Endothelial cell of umbilical vein (primary cell): ENCODE measurements around the gene VDR. TPM values are rescaled to one million over a fixed set of nuclear protein-coding genes. Genes with fewer than 3 reads are reported as not detected.

Experiments
- BruUV-seq: library from RNA; stranded (reverse); fragments of 400-500 nt; replicated peaks from 2 replicates; lab custom pipeline; 2021; lab: Mats Ljungman, UMichigan
- CTCF ChIA-PET: fragments of 300-600, 350-600 bp; sonication (Branson Sonifier 250); formaldehyde crosslinking; loops from one replicate; lab custom pipeline; 2021; ENCODE audit warnings: antibody characterized with exemption, inconsistent platforms; lab: Charles Lee
- POLR2A ChIA-PET: fragments of 300-600, 350-600 bp; sonication (Branson Sonifier 250); formaldehyde crosslinking; loops from one replicate; lab custom pipeline; 2021; ENCODE audit warnings: antibody characterized with exemption, inconsistent platforms; lab: Charles Lee
- DNase-seq: peaks from one replicate; pipeline ENCODE4 v3.0.0-alpha.2; 2011; ENCODE audit warnings: low read depth, low spot score
- FAIRE-seq: peaks from 2 replicates; lab custom pipeline; 2011; peaks lifted over from hg19 to GRCh38; lab: Jason Lieb, UNC
- H2AFZ ChIP-seq: 2 replicates; pipeline ENCODE4 v1.6.0; 2012; ENCODE audit warnings: low read depth, low read length, control low read depth, inconsistent platforms
- H3K27ac ChIP-seq: 2 replicates; pipeline ENCODE4 v1.5.1; 2011; ENCODE audit warnings: low read depth, mild to moderate bottlenecking, control low read depth, low read length, moderate library complexity; ENCODE audit not compliant: insufficient read depth
- H3K27me3 ChIP-seq, 2 experiments: 2 replicates each; pipeline versions ENCODE4 v1.6.0 to v1.6.1; 2011; ENCODE audit warnings: low read length in 2 of 2, mixed read lengths in 1 of 2; ENCODE audit not compliant: control insufficient read depth in 2 of 2, insufficient read depth in 2 of 2
- H3K36me3 ChIP-seq, 2 experiments: 2 replicates in 1 of 2; 3 replicates in 1 of 2; pipeline ENCODE4 v1.5.1; 2011; ENCODE audit warnings: low read length in 2 of 2, mild to moderate bottlenecking in 1 of 2, moderate library complexity in 1 of 2; ENCODE audit not compliant: control insufficient read depth in 2 of 2, insufficient read depth in 2 of 2; ENCODE audit errors: extremely low read depth in 1 of 2
- H3K4me1 ChIP-seq: 3 replicates; pipeline ENCODE4 v1.5.1; 2011; ENCODE audit warnings: mild to moderate bottlenecking, low read length; ENCODE audit not compliant: control insufficient read depth, insufficient read depth; ENCODE audit errors: extremely low read depth
- H3K4me2 ChIP-seq: 2 replicates; pipeline ENCODE4 v1.6.1; 2011; ENCODE audit warnings: low read length, control low read depth, mixed read lengths; ENCODE audit not compliant: insufficient read depth
- H3K4me3 ChIP-seq, 3 experiments: fragments of 200-600 bp in 1 of 3; sonication (generic), shearing (Covaris generic) in 1 of 3; replicated peaks in 1 of 3; 2 replicates each; pipeline ENCODE4 v1.5.1; 2011 to 2016; ENCODE audit warnings: control low read depth in 3 of 3, low read length in 3 of 3, mild to moderate bottlenecking in 2 of 3, inconsistent platforms in 1 of 3, low read depth in 1 of 3, moderate library complexity in 1 of 3; ENCODE audit not compliant: insufficient read depth in 1 of 3
- H3K79me2 ChIP-seq: 2 replicates; pipeline ENCODE4 v1.6.0; 2012; ENCODE audit warnings: low read length, inconsistent platforms; ENCODE audit not compliant: control insufficient read depth, insufficient read depth
- H3K9ac ChIP-seq: replicated peaks from 2 replicates; pipeline ENCODE3; 2011; ENCODE audit warnings: low read length, control low read depth; ENCODE audit not compliant: insufficient read depth; ENCODE audit errors: extremely low read depth
- H3K9me1 ChIP-seq: replicated peaks from 3 replicates; pipeline ENCODE4 v1.6.0; 2011; ENCODE audit warnings: mild to moderate bottlenecking, low read length; ENCODE audit not compliant: control insufficient read depth, insufficient read depth; ENCODE audit errors: extremely low read depth
- H3K9me3 ChIP-seq: replicated peaks from 2 replicates; pipeline ENCODE4 v1.5.1; 2012; ENCODE audit warnings: low read length, inconsistent platforms; ENCODE audit not compliant: control insufficient read depth, insufficient read depth
- H4K20me1 ChIP-seq: replicated peaks from 2 replicates; pipeline ENCODE3; 2011; ENCODE audit warnings: mild to moderate bottlenecking, low read length; ENCODE audit not compliant: control insufficient read depth, insufficient read depth; ENCODE audit errors: extremely low read depth
- CTCF ChIP-seq, 2 donors: IDR thresholded peaks; 1 replicate in 1 of 2; 2 replicates in 1 of 2; pipeline ENCODE4 v1.5.1; 2011; ENCODE audit warnings: low read length in 2 of 2, mild to moderate bottlenecking in 2 of 2, moderate library complexity in 2 of 2, control low read depth in 1 of 2, inconsistent platforms in 1 of 2, low read depth in 1 of 2; ENCODE audit not compliant: insufficient read depth in 1 of 2; ENCODE audit errors: extremely low read depth in 1 of 2
- EZH2 ChIP-seq: IDR thresholded peaks from 2 replicates; pipeline ENCODE4 v1.6.1; 2012; ENCODE audit warnings: borderline replicate concordance, low read depth, mild to moderate bottlenecking, moderate library complexity, low read length, inconsistent platforms; ENCODE audit not compliant: severe bottlenecking
- FOS ChIP-seq: IDR thresholded peaks from 2 replicates; pipeline ENCODE4 v1.6.1; 2011; ENCODE audit warnings: mild to moderate bottlenecking, low read length, moderate library complexity, borderline replicate concordance; ENCODE audit not compliant: insufficient read depth
- GATA2 ChIP-seq: IDR thresholded peaks from 2 replicates; pipeline ENCODE4 v1.7.0; 2011; ENCODE audit warnings: low read depth, mild to moderate bottlenecking, moderate library complexity, mixed read lengths, low read length; ENCODE audit not compliant: insufficient read length, insufficient read depth
- JUN ChIP-seq: IDR thresholded peaks from 2 replicates; pipeline ENCODE4 v1.6.1; 2011; ENCODE audit warnings: borderline replicate concordance, low read depth; ENCODE audit not compliant: insufficient read length, insufficient read depth
- MAX ChIP-seq: IDR thresholded peaks from 2 replicates; pipeline ENCODE4 v1.6.1; 2011; ENCODE audit not compliant: insufficient read depth, insufficient read length
- MYC ChIP-seq: IDR thresholded peaks from one replicate; pipeline ENCODE4 v1.6.1; 2011; ENCODE audit warnings: mild to moderate bottlenecking, low read depth, low read length
- POLR2A ChIP-seq: IDR thresholded peaks from 2 replicates; pipeline ENCODE4 v1.6.1; 2012; ENCODE audit warnings: low read depth, mild to moderate bottlenecking, control low read depth, low read length
- POLR2AphosphoS5 ChIP-seq: IDR thresholded peaks from 2 replicates; pipeline ENCODE4 v1.6.1; 2012; ENCODE audit warnings: low read depth, mild to moderate bottlenecking, control low read depth, low read length, moderate library complexity; ENCODE audit not compliant: insufficient read depth
- dilution Hi-C: fragments of 300-500 bp; cut with MboI; formaldehyde crosslinking; loops from one replicate; pipeline ENCODE4 v1.15.0; 2019; ENCODE audit warnings: low sequenced_read_pairs; ENCODE audit not compliant: extremely low pct_ligation_motif_present
- intact Hi-C: fragments of 100-400 bp; cut with micrococcal nuclease; formaldehyde crosslinking; loops from one replicate; pipeline ENCODE4 v1.10.0; 2022
- polyA plus RNA-seq, 4 experiments: library from polyadenylated mRNA; depleted of rRNA in 3 of 4; stranded (reverse) in 3 of 4; unstranded in 1 of 4; fragments of >200 nt; gene quantifications; 2 replicates each; pipeline versions ENCODE4 v1.2.1 to v1.2.3, GENCODE V29; 2011 to 2012; ENCODE audit warnings: missing spikeins in 1 of 4
- total RNA-seq: library from RNA; stranded (reverse); gene quantifications from 2 replicates; pipeline ENCODE4 v1.2.3, GENCODE V29; 2021

VDR gene
- total and polyA plus RNA-seq, 2 donors (not counting 3 experiments of a cell fraction or from before 2014, with no cell fraction given), result 0.73 to 0.91 TPM

GRCh38 chr12:47909839-47910465 is 5.2 kb upstream of the VDR start:
- H2AFZ ChIP-seq, result no peak overlapping the region
- FAIRE-seq, result no peak
- H3K4me2 ChIP-seq, result no peak overlapping the region
- CTCF ChIA-PET, result no interaction called here
- peaks cover 41 to 53% of the 10 kb centered on the region in 2 experiments for H3K27me3 ChIP-seq
- no peak for DNase-seq
- no peak for TF ChIP-seq POLR2AphosphoS5
- no peak for TF ChIP-seq CTCF (IDR thresholded peaks at IDR 0.05; ENCODE audit: extremely low read depth in 1 of 2, insufficient read depth in 1 of 2, low read depth in 1 of 2, low read length in 2 of 2)
- no peak for TF ChIP-seq MAX
- TF ChIP-seq POLR2A, result no peak
- no peak for TF ChIP-seq FOS
- no peak for TF ChIP-seq MYC
- TF ChIP-seq JUN, result no peak
- TF ChIP-seq GATA2, result no peak
- no peak for TF ChIP-seq EZH2
- peaks cover 6% of the 10 kb centered on the region for H3K4me1 ChIP-seq
- H4K20me1 ChIP-seq, result no peaks in the 10 kb centered on the region
- no peak overlapping the region for H3K27ac ChIP-seq
- intact Hi-C loops (loop anchor here (5.0 kb wide), 1 partner anchor 37 kb away; no protein-coding TSS in a partner anchor), dilution Hi-C loops (no loop called here)
- H3K9me3 ChIP-seq, result no peaks in the 10 kb centered on the region
- no peaks in the 10 kb centered on the region for H3K36me3 ChIP-seq
- H3K79me2 ChIP-seq, result no peaks in the 10 kb centered on the region
- no peaks in the 10 kb centered on the region for H3K9me1 ChIP-seq
- no peak overlapping the region for H3K9ac ChIP-seq
- H3K4me3 ChIP-seq, result no peak overlapping the region
- POLR2A ChIA-PET, result no interaction called here
- BruUV-seq, result no TSS peak
